Medulla oblongata (tissue), 1 donor: Measurements from ENCODE around the gene ATG101.
"Not testable (repeated sequence)": the region's sequence is repeated elsewhere in the genome, so short reads cannot be mapped to it uniquely, and the experiment has no call there.

ENCODE experiments used
- DNase-seq: peaks from one replicate; pipeline ENCODE4 v3.0.0-alpha.2; 2015; ENCODE audit errors: extremely low spot score

ATG101 gene

DNA sequence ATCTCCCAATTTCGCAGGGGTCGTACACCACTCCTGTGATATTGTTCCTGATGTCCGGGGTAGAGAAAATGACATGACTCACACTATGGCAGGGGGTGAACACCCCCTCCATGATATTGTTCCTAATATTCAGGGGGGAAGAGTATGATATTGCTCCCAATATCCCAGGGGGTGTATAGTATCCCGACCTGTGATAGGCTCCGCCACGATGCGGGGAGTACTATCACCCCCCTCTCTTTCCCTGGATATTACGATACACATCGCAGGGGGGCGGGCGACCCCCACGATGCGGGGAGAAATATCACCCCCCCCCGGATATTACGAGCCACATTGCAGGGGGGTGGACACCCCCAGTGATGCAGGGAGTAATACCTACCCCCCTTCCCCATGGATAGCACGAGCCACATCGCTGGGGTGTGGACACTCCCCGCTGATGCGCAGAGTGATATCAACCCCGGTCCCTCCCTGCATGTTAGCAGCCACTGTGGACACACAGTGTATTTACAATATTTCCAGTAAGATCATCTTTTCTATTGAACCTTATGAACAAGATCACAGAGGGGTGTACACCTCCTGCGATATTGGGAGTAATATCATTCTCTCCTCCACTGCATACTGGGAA, 27.4 kb downstream of the ATG101 start:
- no peak for DNase-seq

DNA sequence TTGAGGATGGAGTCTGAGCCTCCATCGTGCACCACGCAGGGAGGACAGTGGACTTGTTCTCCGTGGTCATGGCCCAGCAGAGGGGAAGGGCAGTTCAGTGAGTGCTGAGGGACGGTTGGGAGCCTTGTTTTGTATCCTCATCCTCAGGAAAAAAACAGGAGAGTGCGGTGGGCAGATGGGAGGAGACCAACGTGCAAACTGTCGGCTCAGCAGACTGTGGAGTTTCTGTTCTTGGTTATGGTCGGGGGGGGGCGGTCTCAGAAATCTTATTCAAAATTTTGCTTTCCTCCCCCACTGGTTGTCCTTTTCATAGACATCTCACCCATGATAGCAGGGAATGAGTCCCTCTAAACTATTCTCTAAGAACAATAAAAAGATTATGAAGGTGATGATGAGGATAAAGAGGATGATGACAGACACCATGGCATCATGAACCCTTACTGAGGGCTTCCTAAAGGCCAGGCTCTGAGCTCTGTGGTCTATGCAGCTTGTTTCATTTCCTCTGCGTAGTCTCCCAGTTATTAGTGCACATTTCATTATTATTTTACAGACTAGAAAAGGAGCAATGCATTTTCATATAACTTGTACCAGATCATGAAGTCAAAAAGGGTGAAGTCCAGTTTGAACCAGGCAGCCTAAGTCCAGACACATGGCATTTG, 34.8 kb downstream of the ATG101 start:
- DNase-seq: not testable (repeated sequence)

DNA sequence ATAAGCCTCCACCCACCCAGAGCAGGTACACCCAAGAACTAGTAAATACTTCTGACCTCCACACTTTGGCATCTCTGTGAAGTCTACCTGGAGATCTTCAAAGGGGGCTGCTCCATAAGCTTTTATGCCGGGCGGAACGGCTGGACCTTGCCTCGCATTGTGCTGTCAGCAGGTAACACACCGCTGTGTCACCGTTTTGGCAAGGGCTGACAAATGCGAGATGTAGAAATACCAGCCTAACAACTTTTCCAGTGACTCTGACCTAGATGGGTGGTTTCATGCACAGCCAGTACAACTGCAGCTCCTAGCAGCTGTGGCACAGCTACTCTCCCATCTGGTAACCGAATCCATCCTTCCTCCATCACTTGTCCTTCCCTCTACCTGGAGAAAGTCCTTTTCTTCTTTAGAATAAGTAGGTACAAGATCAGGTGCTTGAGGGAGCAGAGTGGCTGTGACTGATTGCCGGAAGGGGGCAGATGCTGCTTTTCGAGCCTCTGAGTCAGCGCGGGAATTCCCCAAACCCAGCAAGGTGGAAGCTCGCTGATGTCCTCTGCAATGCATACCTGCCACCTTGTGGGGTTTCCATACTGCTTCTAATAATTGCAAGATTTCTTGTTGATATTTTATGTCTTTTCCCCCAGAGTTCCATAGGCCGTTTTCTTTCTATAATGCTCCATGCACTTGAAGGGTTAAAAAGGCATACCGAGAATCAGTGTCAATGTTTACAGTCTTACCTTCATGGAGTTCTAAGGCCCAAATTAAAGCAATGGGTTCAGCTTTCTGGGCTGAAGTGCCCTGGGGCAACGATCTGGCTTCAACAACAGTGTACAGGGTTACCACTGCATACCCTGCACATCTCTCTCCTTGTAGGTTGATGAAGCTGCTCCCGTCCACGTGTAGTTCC, 46.7 kb downstream of the ATG101 start:
- not testable (repeated sequence) for DNase-seq

DNA sequence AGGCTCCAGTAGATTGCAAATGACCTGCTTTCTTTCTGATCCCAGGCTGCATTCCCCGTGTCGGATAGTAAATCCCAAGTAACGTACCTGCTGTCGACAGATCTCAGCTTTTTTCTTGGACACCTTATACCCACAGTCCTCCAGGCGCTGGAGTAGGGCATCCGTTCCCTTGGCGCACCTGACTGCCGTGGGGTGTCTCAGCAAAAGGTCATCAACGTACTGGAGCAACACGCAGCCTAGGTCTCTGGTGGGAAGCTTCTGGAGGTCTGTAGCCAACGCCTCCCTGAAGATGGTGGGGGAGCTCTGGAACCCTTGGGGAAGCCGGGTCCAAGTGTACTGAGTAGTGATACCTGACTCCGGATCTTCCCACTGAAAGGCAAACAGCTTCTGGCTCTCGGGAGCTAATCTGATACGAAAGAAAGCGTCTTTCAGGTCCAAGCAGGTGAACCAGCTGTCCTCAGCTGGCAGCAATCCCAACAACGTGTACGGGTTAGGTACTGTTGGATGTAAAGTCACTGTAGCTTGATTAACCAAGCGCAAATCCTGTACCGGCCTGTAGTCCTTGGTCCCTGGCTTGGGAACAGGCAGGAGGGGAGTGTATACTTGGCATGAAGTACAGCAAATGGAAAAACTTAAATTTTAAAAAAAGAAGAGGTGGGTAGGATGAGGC, 48.2 kb downstream of the ATG101 start:
- DNase-seq: not testable (repeated sequence)

DNA sequence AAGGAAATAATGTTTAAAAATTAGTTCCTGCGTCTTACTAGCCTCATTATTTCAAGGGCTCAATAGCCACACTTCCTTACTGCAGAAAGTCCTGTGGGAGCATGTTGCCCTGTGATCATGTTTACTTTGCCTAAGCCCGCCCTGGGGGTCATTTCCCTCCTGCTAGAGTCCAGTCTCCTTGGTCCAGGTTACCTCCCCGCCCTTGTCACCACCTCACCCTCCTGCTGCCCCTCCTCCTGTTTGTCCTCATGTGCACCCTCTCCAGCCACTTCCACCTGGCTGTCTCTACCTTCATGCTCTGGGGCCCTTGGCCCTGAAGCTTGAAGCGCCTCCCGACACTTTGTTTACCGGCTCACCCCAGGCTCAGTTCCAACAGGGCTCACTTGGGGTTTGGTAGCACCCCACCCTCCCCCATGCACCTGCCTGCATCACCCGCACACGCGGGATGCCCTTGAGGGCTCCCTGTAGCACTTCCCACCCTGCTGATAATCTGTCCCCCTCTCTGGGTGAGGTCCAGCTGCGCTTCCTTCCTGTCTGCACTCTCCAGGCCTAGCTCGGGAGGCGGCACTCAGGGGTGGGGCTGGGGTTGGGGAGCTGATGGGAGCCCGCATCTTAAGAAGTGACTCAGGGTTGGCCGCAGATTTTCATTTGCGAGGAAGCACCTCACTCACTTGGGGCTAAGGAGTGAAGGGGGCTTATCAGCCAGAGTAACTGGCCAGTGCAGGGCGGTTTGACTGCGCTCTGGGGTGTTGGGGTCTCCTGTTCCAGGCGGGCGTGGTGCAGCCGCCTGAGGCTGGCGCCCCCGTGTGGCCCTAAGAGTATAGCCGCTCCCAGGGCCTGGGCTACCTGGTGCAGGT, 49.8 kb downstream of the ATG101 start:
- DNase-seq: no peak

DNA sequence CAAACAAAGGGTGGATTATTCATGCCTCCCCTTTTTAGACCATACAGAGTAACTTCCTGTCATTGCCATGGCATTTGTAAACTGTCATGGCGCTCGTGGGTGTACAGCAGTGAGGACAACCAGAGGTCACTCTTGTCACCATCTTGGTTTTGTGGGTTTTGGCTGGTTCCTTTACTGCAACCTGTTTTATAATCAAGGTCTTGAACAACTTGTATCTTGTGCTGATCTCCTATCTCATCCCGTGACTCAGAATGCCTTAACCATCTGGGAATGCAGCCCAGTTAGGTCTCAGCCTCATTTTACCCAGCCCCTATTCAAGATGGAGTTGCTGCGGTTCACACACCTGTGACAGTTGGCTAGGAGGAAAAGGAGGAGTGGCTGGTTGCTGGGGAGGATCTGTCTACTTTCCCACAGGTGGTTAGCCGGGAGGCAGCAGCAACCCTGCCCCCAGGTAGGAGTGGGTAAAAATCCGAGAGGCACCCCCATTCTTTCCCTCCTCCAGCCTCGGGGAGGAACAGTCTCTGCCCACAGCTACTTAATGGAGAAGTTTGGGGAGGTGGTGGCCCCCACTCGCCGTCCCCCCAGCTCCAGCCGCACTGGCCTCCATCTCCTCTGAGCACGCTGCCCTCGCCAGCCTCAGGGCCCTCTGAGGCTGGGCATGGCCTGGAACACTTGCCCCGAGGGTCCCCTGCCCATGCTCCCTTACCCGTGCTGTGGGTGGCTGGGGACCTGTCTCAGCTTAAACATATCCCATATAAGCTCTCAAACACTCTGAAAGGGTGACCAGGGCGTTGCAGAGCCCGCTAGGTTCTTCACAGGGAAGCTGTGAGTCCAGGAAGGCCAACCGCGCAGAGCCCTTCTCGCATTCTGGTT, 51.4 kb downstream of the ATG101 start:
- DNase-seq: no peak

DNA sequence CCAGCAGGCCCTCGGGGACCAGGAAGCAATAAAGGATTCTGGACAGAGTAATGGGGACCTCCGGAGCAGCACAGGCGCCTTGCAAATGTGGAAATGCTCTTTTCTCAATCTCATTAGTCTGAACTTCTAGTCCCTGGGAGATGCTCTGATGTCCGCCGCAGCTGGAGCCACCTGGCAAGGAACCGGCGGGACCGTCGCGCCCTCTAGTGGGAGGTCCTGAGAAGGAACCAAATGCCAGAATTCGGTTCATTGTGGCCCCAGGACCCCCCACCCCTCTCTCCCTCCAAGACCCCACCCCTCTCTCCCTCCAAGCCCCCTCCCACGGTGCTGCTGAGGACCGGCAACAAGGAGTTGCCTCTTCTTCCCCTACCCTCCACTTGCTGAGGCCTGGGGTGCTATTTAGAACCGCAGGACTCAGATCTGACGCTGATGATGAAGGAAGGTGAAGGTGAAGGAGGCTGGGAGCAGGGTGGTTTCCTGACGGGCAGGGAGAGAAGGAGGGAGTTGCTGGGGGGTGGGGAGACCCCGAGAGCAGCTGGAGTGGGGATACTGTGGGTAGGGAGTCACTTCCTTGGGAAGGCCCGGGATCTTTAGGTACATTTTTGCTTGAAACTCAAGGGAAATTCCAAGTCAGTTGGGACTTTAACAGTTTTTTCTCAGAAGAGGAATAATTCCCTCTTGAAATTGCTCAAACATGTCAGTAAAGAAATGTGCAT, 52.2 kb downstream of the ATG101 start:
- DNase-seq: peak; percentile 23

DNA sequence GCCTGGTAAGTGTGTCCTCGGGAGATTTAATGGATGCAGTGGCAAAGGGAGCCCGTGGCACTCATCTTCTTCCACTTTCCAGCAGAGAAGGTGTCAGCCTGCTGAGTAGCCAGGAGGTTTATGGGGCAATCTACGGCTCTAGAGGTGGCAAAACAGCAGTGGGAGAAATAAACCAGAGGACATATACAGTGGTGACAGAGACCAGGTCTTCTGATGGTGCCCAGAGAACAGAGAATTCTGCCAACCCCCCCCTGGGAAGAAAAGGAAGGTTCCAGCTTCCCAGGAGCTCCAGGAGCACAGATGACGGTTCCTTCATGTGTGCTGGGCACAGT, 52.7 kb downstream of the ATG101 start:
- no peak for DNase-seq

DNA sequence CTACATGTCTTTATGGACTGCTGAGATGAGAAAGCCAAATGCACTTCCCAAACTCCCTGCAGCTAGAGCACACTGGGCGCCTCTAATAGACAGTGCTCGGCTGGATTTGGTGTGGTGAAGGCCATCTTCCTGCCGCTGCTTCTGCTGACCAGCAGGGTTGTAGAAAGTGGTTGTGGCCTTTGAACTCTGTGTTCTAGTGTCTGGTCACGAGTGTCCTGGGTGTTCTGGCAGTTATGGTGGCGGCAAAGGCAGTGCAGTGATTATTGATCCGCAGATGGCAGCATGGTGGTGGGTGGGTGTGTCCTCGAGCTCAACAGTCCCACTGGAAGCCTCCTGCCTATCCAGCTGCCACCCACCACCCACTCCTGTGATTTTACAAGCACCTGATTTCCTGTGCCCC, 53.1 kb downstream of the ATG101 start:
- DNase-seq: no peak

DNA sequence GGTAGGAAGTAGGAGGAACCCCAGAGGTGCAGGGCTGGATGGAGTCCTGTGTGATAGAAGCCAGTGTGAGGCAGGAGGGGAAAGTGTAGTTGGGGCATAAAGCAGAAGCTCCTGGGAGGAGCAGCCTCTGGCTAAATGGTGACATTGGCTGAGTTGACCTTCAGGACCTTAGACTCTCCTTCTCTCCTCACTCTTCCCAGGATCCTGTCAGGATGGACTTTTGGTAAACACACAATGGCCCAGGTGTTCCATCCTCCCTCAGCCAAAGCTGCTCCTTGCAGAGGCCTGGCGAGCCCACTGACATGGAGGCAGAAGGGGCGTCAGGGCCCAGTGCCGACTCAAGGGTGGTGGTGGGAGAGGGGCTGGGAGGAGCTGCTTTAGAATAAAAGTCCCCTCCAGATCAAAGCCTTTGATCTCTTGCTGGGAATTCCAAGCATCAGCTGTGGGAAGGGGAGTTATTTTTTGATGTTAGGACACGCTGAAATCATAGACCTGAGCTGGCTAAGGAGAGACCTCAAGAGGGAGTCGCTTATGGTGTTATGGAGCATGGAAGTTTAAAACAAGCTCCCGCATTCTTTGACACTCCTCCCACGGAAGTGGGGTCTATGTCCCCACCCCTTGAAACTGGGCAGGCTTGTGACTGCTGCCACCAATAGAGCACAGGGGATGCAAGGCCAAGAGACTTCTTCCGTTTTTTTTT, 53.9 kb downstream of the ATG101 start:
- DNase-seq: no peak

DNA sequence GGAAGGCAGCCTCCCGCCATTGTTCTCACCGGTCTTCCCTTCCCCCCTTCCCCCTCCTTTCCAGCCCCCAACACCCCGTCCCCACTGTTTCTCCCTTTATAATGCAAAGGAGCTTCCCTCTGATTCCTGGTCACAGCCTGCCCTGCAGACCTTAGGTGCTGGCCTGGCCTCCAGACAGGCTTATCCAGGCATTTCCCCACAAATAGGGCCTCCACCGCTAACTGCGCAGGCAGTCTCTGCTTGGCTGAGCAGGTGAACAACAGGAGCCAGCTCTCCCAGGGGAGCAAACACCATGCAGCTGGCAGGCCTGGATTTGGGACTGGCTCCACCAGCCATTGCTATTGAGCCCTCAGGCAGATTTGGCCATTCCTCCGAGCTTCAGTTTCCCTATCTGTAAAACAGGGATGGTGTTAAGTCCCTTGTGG, 55.7 kb downstream of the ATG101 start:
- no peak for DNase-seq

DNA sequence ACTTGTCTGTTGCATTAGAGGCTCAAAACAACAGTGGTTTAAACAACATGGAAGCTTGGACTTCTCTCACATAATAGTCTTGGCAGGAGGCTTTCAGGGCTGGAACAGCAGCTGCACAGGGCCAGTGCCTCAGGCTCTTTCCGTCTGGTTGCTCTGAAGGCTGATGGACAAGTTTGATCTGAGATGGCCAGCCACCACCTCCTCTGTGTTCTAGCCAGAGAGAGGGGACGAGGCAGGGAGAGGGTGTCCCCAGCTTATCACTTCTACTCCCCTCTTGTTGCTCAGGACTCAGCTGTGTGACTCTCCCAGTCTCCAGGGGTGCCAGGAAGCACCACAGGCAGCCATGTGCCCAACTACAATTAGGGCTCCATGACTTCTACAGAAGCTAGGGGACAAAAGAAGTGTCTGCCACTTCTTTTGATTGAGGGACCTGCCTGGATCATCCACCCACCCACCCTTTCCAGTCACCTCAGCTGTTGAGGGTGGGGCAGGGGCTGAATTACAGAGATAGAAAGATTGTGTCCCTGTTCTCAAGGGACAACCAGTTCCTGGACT, 56.3 kb downstream of the ATG101 start:
- DNase-seq: no peak
